ENCODE results near the gene TSPAN16.

The TSPAN16 gene

DNA sequence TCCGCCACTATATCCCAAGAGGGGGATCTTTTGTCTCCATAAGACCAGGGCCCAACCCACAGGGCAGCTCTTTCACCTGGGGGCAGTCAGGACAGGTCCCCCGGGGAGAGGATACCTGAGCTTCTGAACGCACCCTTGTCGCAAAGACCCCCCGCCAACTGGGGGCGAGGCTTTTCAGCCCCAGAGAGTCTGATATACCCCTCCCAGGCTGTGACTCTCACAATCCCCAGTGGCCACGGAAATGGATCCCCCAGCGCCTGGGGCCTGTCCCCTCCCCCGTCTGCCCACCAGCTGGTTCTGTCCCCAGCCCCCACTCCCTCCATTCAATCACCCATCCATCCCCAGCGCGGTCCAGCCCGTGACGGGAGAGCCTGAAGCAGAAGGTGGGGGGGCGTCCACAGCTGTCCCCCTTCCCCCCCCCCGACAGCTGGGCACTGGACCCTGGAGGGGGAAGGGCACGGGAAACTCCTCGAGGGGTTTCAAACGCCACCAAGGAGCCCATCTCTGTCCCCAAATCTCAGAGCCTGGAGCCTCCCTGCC, 34.5 kb upstream of the TSPAN16 start:
- TF ChIP-seq GLIS1 (tag by site-specific recombination; IDR thresholded peaks at IDR 0.05): 0 out of 2 replicates have a peak, but pooled peaks have one; percentile 32
- TF ChIP-seq, protein P1, sequence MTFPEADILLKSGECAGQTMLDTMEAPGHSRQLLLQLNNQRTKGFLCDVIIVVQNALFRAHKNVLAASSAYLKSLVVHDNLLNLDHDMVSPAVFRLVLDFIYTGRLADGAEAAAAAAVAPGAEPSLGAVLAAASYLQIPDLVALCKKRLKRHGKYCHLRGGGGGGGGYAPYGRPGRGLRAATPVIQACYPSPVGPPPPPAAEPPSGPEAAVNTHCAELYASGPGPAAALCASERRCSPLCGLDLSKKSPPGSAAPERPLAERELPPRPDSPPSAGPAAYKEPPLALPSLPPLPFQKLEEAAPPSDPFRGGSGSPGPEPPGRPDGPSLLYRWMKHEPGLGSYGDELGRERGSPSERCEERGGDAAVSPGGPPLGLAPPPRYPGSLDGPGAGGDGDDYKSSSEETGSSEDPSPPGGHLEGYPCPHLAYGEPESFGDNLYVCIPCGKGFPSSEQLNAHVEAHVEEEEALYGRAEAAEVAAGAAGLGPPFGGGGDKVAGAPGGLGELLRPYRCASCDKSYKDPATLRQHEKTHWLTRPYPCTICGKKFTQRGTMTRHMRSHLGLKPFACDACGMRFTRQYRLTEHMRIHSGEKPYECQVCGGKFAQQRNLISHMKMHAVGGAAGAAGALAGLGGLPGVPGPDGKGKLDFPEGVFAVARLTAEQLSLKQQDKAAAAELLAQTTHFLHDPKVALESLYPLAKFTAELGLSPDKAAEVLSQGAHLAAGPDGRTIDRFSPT (tag by site-specific recombination; IDR thresholded peaks at IDR 0.05): peak; percentile 40; the same call in 1 of the 2 replicates
- TF ChIP-seq ZNF146 (tag by site-specific recombination; IDR thresholded peaks at IDR 0.05): no peak
- TF ChIP-seq ZNF704 (tag by site-specific recombination; IDR thresholded peaks at IDR 0.05): no peak
- no peak for TF ChIP-seq ZNF488 (tag by site-specific recombination; IDR thresholded peaks at IDR 0.05)
- TF ChIP-seq BCL11B (tag by site-specific recombination; IDR thresholded peaks at IDR 0.05; ENCODE audit: low read depth): 0 out of 2 replicates have a peak, but pooled peaks have one; percentile 11
- TF ChIP-seq, protein P2, sequence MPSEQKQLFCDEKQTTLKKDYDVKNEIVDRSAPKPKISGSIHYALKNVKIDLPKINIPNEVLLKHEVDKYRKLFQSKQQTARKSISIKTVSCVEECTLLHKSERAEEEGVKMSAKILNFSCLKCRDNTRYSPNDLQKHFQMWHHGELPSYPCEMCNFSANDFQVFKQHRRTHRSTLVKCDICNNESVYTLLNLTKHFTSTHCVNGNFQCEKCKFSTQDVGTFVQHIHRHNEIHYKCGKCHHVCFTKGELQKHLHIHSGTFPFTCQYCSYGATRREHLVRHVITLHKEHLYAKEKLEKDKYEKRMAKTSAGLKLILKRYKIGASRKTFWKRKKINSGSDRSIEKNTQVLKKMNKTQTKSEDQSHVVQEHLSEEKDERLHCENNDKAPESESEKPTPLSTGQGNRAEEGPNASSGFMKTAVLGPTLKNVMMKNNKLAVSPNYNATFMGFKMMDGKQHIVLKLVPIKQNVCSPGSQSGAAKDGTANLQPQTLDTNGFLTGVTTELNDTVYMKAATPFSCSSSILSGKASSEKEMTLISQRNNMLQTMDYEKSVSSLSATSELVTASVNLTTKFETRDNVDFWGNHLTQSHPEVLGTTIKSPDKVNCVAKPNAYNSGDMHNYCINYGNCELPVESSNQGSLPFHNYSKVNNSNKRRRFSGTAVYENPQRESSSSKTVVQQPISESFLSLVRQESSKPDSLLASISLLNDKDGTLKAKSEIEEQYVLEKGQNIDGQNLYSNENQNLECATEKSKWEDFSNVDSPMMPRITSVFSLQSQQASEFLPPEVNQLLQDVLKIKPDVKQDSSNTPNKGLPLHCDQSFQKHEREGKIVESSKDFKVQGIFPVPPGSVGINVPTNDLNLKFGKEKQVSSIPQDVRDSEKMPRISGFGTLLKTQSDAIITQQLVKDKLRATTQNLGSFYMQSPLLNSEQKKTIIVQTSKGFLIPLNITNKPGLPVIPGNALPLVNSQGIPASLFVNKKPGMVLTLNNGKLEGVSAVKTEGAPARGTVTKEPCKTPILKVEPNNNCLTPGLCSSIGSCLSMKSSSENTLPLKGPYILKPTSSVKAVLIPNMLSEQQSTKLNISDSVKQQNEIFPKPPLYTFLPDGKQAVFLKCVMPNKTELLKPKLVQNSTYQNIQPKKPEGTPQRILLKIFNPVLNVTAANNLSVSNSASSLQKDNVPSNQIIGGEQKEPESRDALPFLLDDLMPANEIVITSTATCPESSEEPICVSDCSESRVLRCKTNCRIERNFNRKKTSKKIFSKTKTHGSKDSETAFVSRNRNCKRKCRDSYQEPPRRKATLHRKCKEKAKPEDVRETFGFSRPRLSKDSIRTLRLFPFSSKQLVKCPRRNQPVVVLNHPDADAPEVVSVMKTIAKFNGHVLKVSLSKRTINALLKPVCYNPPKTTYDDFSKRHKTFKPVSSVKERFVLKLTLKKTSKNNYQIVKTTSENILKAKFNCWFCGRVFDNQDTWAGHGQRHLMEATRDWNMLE (tag by site-specific recombination; conservative IDR thresholded peaks at IDR 0.05; ENCODE audit: low read depth): no peak
- TF ChIP-seq MZF1 (tag by site-specific recombination; IDR thresholded peaks at IDR 0.05; ENCODE audit: borderline replicate concordance): no peak
- no peak for TF ChIP-seq ZNF530 (tag by site-specific recombination; IDR thresholded peaks at IDR 0.05; ENCODE audit: low read depth)
- TF ChIP-seq, protein P3, sequence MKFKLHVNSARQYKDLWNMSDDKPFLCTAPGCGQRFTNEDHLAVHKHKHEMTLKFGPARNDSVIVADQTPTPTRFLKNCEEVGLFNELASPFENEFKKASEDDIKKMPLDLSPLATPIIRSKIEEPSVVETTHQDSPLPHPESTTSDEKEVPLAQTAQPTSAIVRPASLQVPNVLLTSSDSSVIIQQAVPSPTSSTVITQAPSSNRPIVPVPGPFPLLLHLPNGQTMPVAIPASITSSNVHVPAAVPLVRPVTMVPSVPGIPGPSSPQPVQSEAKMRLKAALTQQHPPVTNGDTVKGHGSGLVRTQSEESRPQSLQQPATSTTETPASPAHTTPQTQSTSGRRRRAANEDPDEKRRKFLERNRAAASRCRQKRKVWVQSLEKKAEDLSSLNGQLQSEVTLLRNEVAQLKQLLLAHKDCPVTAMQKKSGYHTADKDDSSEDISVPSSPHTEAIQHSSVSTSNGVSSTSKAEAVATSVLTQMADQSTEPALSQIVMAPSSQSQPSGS (tag by site-specific recombination; IDR thresholded peaks at IDR 0.05; ENCODE audit: low read depth): no peak
- TF ChIP-seq ZNF398 (tag by site-specific recombination; IDR thresholded peaks at IDR 0.05): peak; percentile 53
- POLR2A ChIA-PET: no interaction called here
- CTCF ChIA-PET: interaction anchor here (0.7 to 1.1 kb wide), 2 partner anchors 18 to 97 kb away, joined by 4 to 8 read pairs; no protein-coding TSS in a partner anchor
- H3K4me1 ChIP-seq (ENCODE audit: control insufficient read depth, insufficient read depth, low read length): no peaks in the 10 kb centered on the region; the same call in 1 of the 2 replicates
- H3K4me3 ChIP-seq (ENCODE audit: low read depth, low read length): peak overlapping the region; percentile 57
- H3K36me3 ChIP-seq (ENCODE audit: control insufficient read depth in 2 of 2, insufficient read depth in 1 of 2, low read length in 2 of 2): no peaks in the 10 kb centered on the region
- H3K27ac ChIP-seq (ENCODE audit: extremely low read depth, low read depth, low read length): peak overlapping the region; percentile 4; the same call in 1 of the 2 replicates
- H3K9me3 ChIP-seq (ENCODE audit: control insufficient read depth, insufficient read depth, low read depth, low read length): no peaks in the 10 kb centered on the region
